ENCODE data around the gene CA9.

DNA sequence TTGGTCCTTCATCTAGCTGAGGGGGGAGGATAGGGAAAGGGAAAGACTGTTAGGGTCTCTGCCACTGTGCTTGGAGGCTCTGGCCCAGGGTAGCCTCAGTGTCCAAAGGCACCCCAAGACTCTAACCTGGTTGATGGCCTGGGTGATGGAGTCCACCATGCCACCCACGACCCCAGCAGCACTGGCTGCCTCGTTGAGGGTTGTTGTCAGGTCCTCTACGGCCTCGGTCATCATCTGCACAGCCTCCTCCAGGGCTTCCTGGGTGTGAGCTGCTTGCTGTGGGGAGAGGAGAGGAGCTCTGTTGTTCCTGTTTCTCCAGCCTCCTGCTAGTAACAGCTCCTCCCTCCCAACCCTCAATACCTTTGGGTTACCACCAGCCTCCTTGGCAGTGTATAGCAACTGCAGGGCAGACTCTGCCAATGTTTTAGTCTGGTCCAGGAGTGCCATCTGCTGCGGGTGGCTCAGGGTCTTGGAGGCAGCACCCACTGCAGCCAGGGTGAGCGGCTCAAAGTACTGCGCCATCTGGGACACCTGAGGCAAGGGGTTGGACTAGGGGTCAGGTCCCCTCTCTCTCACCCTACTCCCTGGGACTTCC lies 32.2 kb downstream of the CA9 start:
- no peak for TF ChIP-seq CTCF (IDR thresholded peaks at IDR 0.05; ENCODE audit: insufficient read depth, low read length, poor library complexity, severe bottlenecking)
- TF ChIP-seq EZH2phosphoT487 (conservative IDR thresholded peaks at IDR 0.05; ENCODE audit: low read length) = no peak

Measured in SU-DHL-6 (cell line).